ENCODE data around the gene MEAK7.

MEAK7 gene

DNA sequence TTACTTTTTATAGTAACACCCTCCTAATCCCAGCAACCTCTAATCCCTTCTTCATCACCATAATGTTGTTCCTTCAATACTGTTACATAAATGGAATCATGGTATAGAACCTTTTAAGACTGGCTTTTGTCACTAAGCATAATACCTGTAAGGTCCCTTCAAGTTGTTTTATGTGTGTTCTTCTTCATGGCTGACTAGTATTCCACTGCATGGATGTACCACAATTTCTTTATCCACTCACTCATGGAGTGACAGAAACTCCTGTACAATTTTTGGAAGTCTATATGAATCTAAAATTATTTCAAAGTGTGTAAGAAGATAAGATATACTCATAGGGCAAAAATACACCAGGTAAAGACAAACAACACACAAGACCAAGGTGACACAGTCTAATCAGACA lies 36.8 kb downstream of the MEAK7 start:
- Histone ChIP-seq H3K9me3 (ENCODE audit: control insufficient read depth, low read length) (no peaks in the 10 kb centered on the region), H2AFZ (no peak overlapping the region), H3K4me3 (ENCODE audit: low read depth, low read length) (no peak overlapping the region), H3K4me1 (no peaks in the 10 kb centered on the region), H3K9ac (no peak overlapping the region), H3K27me3 (ENCODE audit: control insufficient read depth, insufficient read depth, low read length) (no peaks in the 10 kb centered on the region), H3K4me2 (ENCODE audit: low read length) (no peak overlapping the region), H3K27ac (no peak overlapping the region), H3K36me3 (ENCODE audit: control insufficient read depth, insufficient read depth, low read length) (no peaks in the 10 kb centered on the region), H3K79me2 (peaks cover 5% of the 10 kb centered on the region)
- TF ChIP-seq, protein P1, sequence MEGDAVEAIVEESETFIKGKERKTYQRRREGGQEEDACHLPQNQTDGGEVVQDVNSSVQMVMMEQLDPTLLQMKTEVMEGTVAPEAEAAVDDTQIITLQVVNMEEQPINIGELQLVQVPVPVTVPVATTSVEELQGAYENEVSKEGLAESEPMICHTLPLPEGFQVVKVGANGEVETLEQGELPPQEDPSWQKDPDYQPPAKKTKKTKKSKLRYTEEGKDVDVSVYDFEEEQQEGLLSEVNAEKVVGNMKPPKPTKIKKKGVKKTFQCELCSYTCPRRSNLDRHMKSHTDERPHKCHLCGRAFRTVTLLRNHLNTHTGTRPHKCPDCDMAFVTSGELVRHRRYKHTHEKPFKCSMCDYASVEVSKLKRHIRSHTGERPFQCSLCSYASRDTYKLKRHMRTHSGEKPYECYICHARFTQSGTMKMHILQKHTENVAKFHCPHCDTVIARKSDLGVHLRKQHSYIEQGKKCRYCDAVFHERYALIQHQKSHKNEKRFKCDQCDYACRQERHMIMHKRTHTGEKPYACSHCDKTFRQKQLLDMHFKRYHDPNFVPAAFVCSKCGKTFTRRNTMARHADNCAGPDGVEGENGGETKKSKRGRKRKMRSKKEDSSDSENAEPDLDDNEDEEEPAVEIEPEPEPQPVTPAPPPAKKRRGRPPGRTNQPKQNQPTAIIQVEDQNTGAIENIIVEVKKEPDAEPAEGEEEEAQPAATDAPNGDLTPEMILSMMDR (IDR thresholded peaks at IDR 0.05), result no peak

GRCh38 chr16:84467256-84467655 lies 37.2 kb downstream of the MEAK7 start:
- no peak overlapping the region for H3K4me2 ChIP-seq (ENCODE audit: low read length)

DNA sequence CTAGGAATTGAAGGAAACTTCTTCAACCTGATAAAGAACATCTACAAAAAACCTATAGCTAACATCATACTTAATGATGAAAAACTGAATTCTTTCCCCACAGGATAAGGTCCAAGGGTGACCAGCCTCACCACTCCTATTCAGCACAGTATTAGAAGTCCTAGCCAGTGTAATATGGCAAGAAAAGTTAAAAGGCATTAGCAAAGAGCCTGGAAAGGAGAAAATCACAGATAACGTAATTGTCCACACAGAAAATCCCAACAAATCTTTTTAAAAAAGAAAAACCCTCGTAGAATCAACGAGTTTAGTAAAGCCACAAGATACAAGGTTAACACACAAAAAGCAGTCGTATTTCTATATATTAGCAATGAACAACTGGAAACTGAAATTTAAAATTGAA lies 37.8 kb downstream of the MEAK7 start:
- Histone ChIP-seq H2AFZ (no peak overlapping the region), H3K27me3 (ENCODE audit: control insufficient read depth, insufficient read depth, low read length) (no peaks in the 10 kb centered on the region), H3K79me2 (peaks cover 3% of the 10 kb centered on the region), H3K27ac (no peak overlapping the region), H3K9me3 (ENCODE audit: control insufficient read depth, low read length) (no peaks in the 10 kb centered on the region), H3K4me2 (ENCODE audit: low read length) (no peak overlapping the region), H3K9ac (no peak overlapping the region), H3K4me1 (no peaks in the 10 kb centered on the region), H3K36me3 (ENCODE audit: control insufficient read depth, insufficient read depth, low read length) (no peaks in the 10 kb centered on the region), H3K4me3 (ENCODE audit: low read depth, low read length) (no peak overlapping the region)
- TF ChIP-seq, protein P1 (IDR thresholded peaks at IDR 0.05), result no peak

More at GRCh38 chr16:84467256-84467655, 37.2 kb downstream of the MEAK7 start:
- no peak overlapping the region for H3K9ac ChIP-seq
- no peak overlapping the region for H3K27ac ChIP-seq
- peaks cover 5% of the 10 kb centered on the region for H3K79me2 ChIP-seq
- H3K27me3 ChIP-seq (ENCODE audit: control insufficient read depth, insufficient read depth, low read length), result no peaks in the 10 kb centered on the region
- H3K4me1 ChIP-seq, result no peaks in the 10 kb centered on the region
- H2AFZ ChIP-seq, result no peak overlapping the region
- H3K36me3 ChIP-seq (ENCODE audit: control insufficient read depth, insufficient read depth, low read length), result no peaks in the 10 kb centered on the region
- H3K4me3 ChIP-seq (ENCODE audit: low read depth, low read length), result no peak overlapping the region
- H3K9me3 ChIP-seq (ENCODE audit: control insufficient read depth, low read length), result no peaks in the 10 kb centered on the region
- TF ChIP-seq, protein P1 (IDR thresholded peaks at IDR 0.05), result no peak

GRCh38 chr16:84465154-84465553 lies 39.3 kb downstream of the MEAK7 start:
- no peak overlapping the region for H3K9ac ChIP-seq

DNA sequence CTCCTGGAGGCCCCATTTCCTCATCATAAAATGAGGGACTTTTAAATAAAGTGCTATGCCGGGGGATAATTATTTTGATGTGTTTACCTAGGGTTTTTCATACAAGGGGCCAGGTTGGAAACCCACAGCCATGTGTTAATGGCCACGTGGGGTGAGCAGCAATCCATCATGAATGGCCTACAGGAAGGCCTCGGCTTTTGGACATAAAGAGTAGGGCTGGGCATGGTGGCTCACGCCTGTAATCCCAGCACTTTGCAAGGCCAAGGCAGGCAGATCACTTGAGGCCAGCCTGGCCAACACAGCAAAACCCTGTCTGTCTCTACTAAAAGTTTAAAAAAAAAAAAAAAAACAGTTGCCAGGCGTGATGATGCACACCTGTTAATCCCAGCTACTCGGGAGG lies 40.3 kb downstream of the MEAK7 start:
- Histone ChIP-seq H3K4me3 (ENCODE audit: low read depth, low read length) (no peak overlapping the region), H3K36me3 (ENCODE audit: control insufficient read depth, insufficient read depth, low read length) (no peaks in the 10 kb centered on the region), H3K27me3 (ENCODE audit: control insufficient read depth, insufficient read depth, low read length) (no peaks in the 10 kb centered on the region), H3K4me1 (no peaks in the 10 kb centered on the region), H3K4me2 (ENCODE audit: low read length) (no peak overlapping the region), H3K79me2 (peaks cover 3% of the 10 kb centered on the region), H3K9ac (no peak overlapping the region), H3K9me3 (ENCODE audit: control insufficient read depth, low read length) (no peaks in the 10 kb centered on the region), H2AFZ (no peak overlapping the region), H3K27ac (no peak overlapping the region)
- TF ChIP-seq, protein P1 (IDR thresholded peaks at IDR 0.05), result no peak

More at GRCh38 chr16:84465154-84465553, 39.3 kb downstream of the MEAK7 start:
- Histone ChIP-seq H3K4me1 (no peaks in the 10 kb centered on the region), H3K4me3 (ENCODE audit: low read depth, low read length) (no peak overlapping the region), H2AFZ (no peak overlapping the region), H3K4me2 (ENCODE audit: low read length) (no peak overlapping the region), H3K9me3 (ENCODE audit: control insufficient read depth, low read length) (no peaks in the 10 kb centered on the region), H3K27ac (no peak overlapping the region), H3K36me3 (ENCODE audit: control insufficient read depth, insufficient read depth, low read length) (no peaks in the 10 kb centered on the region), H3K27me3 (ENCODE audit: control insufficient read depth, insufficient read depth, low read length) (no peaks in the 10 kb centered on the region), H3K79me2 (peaks cover 3% of the 10 kb centered on the region)
- TF ChIP-seq, protein P1 (IDR thresholded peaks at IDR 0.05), result no peak

Measured in parathyroid adenoma (tissue), 2 donors.